ENCODE measurements around the gene STH.

Gene STH

DNA sequence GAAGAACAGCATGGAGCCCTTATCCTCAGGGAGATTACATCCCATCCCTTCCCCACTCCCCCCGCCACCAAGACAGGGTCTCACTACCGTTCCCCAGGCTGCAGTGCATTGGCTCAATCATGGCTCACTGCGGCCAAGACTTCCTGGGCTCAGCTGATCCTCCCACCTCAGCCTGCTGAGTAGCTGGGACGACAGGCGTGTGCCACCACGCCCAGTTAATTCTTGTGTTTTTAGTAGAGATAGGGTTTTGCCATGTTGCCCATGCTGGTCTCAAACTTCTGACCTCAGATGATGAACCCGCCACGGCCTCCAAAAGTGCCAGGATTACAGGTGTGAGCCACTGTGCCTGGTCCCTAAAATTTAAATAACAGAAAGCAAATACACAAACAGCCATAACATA, 48.8 kb downstream of the STH start:
- no peak for DNase-seq (ENCODE audit: low spot score)

Measured in activated CD4-positive, alpha-beta T cell treated with anti-CD3 and anti-CD28 coated beads, Interleukin-2, Interleukin-4, amounts not matched to agents 100 ng/mL and 50 ng/mL, durations not matched to agents 16 hours and 8 hours (primary cell).